Stimulated activated naive CD8-positive, alpha-beta T cell treated with anti-CD3 and anti-CD28 coated beads, Interleukin-15, amount 100 ng/mL, for 72 hours (primary cell): Measurements from ENCODE around the gene STAT6.
"Not testable (repeated sequence)": the region's sequence is repeated elsewhere in the genome, so short reads cannot be mapped to it uniquely, and the experiment has no call there.

Experiments used
- ATAC-seq: fragments of 150-1000 bp; cut with Tn5 transposase; 2 replicates; pipeline ENCODE4 v1.10.0; 2021; ENCODE audit warnings: mild to moderate bottlenecking, moderate library complexity
- DNase-seq, 2 donors: peaks; one replicate each; pipeline ENCODE4 v3.0.0; 2021 to 2022
- H3K27ac Mint-ChIP-seq, 2 donors: one replicate each; pipeline ENCODE4 v1.8.0; 2022; ENCODE audit warnings: mild to moderate bottlenecking in 2 of 2, mixed read lengths in 2 of 2, moderate library complexity in 2 of 2
- H3K27me3 Mint-ChIP-seq: one replicate; pipeline ENCODE4 v1.8.0; 2022; ENCODE audit warnings: mixed read lengths
- H3K4me1 Mint-ChIP-seq: one replicate; pipeline ENCODE4 v1.8.0; 2022; ENCODE audit warnings: mild to moderate bottlenecking, mixed read lengths
- H3K4me3 Mint-ChIP-seq, 2 donors: one replicate each; pipeline ENCODE4 v1.8.0; 2022; ENCODE audit warnings: mild to moderate bottlenecking in 2 of 2, mixed read lengths in 2 of 2, moderate library complexity in 1 of 2
- H3K9me3 Mint-ChIP-seq, 2 donors: one replicate each; pipeline ENCODE4 v1.8.0; 2022; ENCODE audit warnings: mixed read lengths in 2 of 2

The STAT6 gene

GRCh38 chr12:57090924-57091637, 20.1 kb downstream of the STAT6 start:
- Mint-ChIP-seq H3K27me3 (no peaks in the 10 kb centered on the region), H3K4me3 (peak overlapping the region; percentile 68 to 93), H3K9me3 (no peaks in the 10 kb centered on the region), H3K27ac (no peak overlapping the region), H3K4me1 (peaks cover 72% of the 10 kb centered on the region)
- no peak for ATAC-seq
- DNase-seq = no peak

DNA sequence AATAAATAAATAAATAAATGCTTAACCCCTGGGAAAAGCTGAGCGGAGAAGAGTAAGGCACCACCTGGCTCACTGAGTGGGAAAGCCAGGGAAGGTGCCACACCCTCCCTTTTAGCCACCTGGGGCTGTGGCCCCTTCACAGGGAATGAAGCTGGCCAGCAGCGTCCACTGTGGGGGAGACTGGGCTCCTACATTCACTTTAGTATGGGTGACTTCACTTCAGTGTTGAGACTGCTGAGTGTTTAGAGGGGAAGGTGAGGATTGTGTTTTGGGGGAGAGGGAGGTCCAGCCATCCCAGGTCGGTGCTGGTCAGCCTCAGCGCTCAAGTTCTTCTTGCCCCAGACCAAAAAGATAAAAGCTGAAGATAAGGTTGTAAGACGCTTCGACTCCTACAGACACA, 20.7 kb downstream of the STAT6 start:
- ATAC-seq = no peak
- no peak for DNase-seq
- Mint-ChIP-seq H3K9me3 (no peaks in the 10 kb centered on the region), H3K27me3 (no peaks in the 10 kb centered on the region), H3K27ac (no peak overlapping the region), H3K4me1 (peaks cover 72% of the 10 kb centered on the region), H3K4me3 (peak overlapping the region; percentile 68 to 93)

DNA sequence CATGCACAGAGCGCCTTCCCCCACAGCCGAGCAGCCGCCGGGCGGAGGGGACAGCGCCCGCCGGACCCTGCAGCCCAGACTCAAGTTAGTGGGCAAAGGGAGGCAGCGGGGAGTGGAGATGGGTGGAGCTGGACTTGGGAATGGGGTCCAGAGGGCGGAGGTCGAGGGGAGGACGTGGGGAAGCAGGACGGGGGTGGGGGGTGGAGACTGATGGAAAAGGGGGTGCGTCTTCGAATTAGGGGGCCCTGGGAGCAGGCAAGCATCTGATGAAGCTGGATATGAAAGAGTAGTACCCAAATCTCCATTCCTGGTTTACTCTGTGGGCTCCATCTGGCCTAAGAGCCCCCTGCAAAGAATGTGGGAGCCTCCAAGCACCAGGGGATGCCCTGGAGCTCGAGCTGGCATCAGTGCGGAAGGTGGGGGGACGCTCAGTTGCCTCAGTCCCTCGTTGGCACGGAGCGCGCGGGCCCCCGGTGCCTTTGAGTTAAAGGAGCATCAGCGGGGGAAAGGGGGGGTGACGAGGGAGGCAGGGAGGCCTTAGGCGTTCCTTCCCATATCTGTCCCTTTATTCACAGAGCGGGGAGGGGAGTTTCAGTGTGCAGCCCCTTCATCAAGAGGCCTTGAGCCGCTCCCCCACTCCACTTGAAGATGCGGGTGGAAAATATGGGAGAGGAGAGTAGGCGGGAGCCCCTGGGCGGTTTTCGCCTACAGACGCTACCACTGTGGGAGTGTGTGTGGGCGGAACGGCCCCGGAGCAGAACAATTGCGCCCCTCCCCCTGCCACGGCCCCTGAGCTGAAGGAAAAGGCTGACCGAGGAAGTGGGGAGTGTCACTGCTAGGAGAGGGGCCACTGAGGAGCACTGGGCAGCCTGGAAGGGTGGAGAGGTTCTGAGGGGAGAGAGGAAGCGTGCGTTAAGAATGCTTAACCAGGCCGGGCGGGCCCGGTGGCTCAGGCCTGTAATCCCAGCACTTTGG, 21.6 kb downstream of the STAT6 start:
- ATAC-seq (no peak), DNase-seq (peak; percentile 47 to 56)
- H3K27me3 Mint-ChIP-seq = no peaks in the 10 kb centered on the region
- H3K4me3 Mint-ChIP-seq = peak overlapping the region; percentile 95 to 99
- peak overlapping the region; percentile 92 to 94 for H3K27ac Mint-ChIP-seq
- H3K9me3 Mint-ChIP-seq = no peaks in the 10 kb centered on the region
- peaks cover 72% of the 10 kb centered on the region for H3K4me1 Mint-ChIP-seq

- H3K27ac Mint-ChIP-seq = peak within 1 kb of the TSS; percentile 97 to 98
- peak within 1 kb of the TSS; percentile 98 to 99 for H3K4me3 Mint-ChIP-seq
- H3K27me3 Mint-ChIP-seq = no peaks in the 10 kb centered on the region
- DNase-seq = peak; percentile 90 to 94
- H3K4me1 Mint-ChIP-seq = peaks cover 68% of the 10 kb centered on the region
- peak; percentile 66 for ATAC-seq
- H3K9me3 Mint-ChIP-seq = no peaks in the 10 kb centered on the region
Measured at GRCh38 chr12:57088354-57089270, 22.6 kb downstream of the STAT6 start, which contains the start of gene NAB2. NAB2 (plus strand) TSS chr12:57089114; CDS start chr12:57089272, 158 bp downstream.

- Mint-ChIP-seq H3K27ac (peak overlapping the region; percentile 97 to 98), H3K4me3 (peak overlapping the region; percentile 98 to 99), H3K27me3 (no peaks in the 10 kb centered on the region), H3K4me1 (peaks cover 60% of the 10 kb centered on the region), H3K9me3 (no peaks in the 10 kb centered on the region)
- ATAC-seq (peak; percentile 68), DNase-seq (peak; percentile 90 to 92)
Measured at GRCh38 chr12:57087691-57088353, 23.3 kb downstream of the STAT6 start.

DNA sequence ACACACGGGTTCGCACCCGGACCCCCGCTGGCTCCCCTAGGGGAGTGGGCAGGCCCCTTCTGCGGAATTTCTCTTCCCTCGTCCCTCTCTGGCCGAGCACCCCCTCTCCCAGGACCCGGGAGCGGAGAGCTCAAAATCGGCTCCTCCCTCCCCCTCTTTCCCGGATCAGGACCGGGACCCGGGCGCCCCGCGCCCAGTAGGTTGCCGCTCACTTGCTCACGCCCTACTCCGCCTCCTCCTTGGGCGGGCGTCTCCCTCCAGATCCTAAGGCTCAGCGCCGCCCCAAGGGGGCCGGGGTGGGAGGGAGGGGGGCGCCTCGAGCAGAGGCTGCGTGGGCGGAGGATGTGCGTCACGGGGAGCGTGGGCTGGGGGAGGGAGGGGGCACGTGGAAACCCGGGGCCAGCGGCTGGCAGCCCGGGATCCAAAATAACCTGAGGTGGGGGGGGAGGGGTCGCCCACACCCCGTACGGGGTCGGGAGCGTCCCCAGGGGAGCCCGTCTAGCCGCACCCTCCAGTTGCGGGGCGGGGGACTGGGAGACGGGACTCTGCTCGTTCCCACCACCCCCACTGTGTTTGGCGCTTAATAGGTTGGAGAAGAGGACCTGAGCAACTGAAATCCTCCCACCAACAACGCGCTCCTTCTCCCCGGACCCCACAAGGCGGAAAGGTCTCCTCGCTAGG, 24.0 kb downstream of the STAT6 start:
- ATAC-seq (peak; percentile 57), DNase-seq (peak; percentile 90)
- no peaks in the 10 kb centered on the region for H3K27me3 Mint-ChIP-seq
- peak overlapping the region; percentile 98 for H3K27ac Mint-ChIP-seq
- H3K9me3 Mint-ChIP-seq = no peaks in the 10 kb centered on the region
- H3K4me3 Mint-ChIP-seq = peak overlapping the region; percentile 98 to 99
- H3K4me1 Mint-ChIP-seq = peaks cover 54% of the 10 kb centered on the region

DNA sequence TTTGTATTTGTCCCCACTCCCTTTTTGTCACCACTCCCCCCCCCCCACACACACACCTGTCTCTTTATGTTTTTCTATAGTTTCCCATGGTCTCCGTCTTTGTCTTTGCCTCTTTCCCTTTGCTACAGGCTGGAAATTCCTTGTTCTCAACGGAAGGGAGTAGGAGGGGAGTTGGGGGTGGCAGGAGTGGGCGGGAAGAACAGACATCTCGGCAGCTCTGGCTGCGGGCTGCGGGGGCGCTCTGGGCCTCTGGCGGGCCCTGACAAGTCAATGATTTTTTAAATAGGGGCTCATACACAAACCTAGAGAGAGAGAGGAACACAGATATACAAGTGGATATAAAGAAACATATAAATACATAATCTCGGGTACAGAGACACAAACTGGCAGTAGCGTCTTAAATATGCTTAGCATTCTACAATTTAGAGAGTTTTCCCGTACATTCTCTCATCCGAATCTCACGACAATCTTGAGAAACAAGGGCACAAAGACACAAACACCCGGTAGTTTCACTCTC, 24.6 kb downstream of the STAT6 start:
- no peaks in the 10 kb centered on the region for H3K9me3 Mint-ChIP-seq
- no peaks in the 10 kb centered on the region for H3K27me3 Mint-ChIP-seq
- ATAC-seq (no peak), DNase-seq (peak; percentile 38 to 49)
- peak overlapping the region; percentile 98 to 99 for H3K4me3 Mint-ChIP-seq
- peaks cover 48% of the 10 kb centered on the region for H3K4me1 Mint-ChIP-seq
- H3K27ac Mint-ChIP-seq = peak overlapping the region; percentile 98

GRCh38 chr12:57085999-57086492, 25.1 kb downstream of the STAT6 start:
- Mint-ChIP-seq H3K27ac (peak overlapping the region; percentile 98), H3K9me3 (no peaks in the 10 kb centered on the region), H3K27me3 (no peaks in the 10 kb centered on the region), H3K4me1 (peaks cover 44% of the 10 kb centered on the region), H3K4me3 (peak overlapping the region; percentile 98 to 99)
- ATAC-seq (no peak), DNase-seq (peak; percentile 38 to 44)

DNA sequence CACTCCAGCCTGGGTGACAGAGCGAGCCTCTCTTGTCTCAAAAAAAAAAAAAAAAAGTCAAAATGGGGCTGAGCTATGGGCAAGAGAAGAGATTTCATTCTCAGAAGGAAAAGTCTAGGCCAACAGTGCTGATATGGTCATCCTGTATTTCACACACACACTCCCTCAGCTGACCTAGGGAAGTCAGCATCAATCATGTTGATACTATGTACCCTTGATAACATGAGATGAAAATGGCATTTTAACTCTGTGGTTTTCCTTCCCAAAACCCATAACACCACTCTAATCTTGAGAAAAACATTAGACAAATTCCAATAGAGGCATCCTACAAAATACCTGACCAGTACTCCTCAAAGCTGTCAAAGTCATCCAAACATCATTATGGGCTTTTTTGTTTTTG, 30.3 kb downstream of the STAT6 start:
- Mint-ChIP-seq H3K4me1 (peaks cover 55% of the 10 kb centered on the region), H3K9me3 (no peaks in the 10 kb centered on the region), H3K27me3 (no peaks in the 10 kb centered on the region), H3K4me3 (no peak overlapping the region), H3K27ac (no peak overlapping the region)
- ATAC-seq = no peak
- no peak for DNase-seq

- H3K27me3 Mint-ChIP-seq = no peaks in the 10 kb centered on the region
- DNase-seq (no peak), ATAC-seq (no peak)
- H3K4me3 Mint-ChIP-seq = peak overlapping the region in 1 of 2 donors; percentile 32
- H3K4me1 Mint-ChIP-seq = peaks cover 47% of the 10 kb centered on the region
- H3K27ac Mint-ChIP-seq = peak overlapping the region in 1 of 2 donors; percentile 80
- no peaks in the 10 kb centered on the region for H3K9me3 Mint-ChIP-seq
Measured at GRCh38 chr12:57079821-57080220, 31.3 kb downstream of the STAT6 start.

GRCh38 chr12:57078519-57079404, 32.4 kb downstream of the STAT6 start, which contains the start of gene NEMP1:
NEMP1 (minus strand) TSS chr12:57078791; CDS start chr12:57078745, 46 bp downstream.
- ATAC-seq (peak; percentile 97), DNase-seq (peak; percentile 94 to 98)
- H3K9me3 Mint-ChIP-seq = no peaks in the 10 kb centered on the region
- no peaks in the 10 kb centered on the region for H3K27me3 Mint-ChIP-seq
- peaks cover 48% of the 10 kb centered on the region for H3K4me1 Mint-ChIP-seq
- peak within 1 kb of the TSS; percentile 99 to 100 for H3K27ac Mint-ChIP-seq
- peak within 1 kb of the TSS; percentile 100 for H3K4me3 Mint-ChIP-seq

DNA sequence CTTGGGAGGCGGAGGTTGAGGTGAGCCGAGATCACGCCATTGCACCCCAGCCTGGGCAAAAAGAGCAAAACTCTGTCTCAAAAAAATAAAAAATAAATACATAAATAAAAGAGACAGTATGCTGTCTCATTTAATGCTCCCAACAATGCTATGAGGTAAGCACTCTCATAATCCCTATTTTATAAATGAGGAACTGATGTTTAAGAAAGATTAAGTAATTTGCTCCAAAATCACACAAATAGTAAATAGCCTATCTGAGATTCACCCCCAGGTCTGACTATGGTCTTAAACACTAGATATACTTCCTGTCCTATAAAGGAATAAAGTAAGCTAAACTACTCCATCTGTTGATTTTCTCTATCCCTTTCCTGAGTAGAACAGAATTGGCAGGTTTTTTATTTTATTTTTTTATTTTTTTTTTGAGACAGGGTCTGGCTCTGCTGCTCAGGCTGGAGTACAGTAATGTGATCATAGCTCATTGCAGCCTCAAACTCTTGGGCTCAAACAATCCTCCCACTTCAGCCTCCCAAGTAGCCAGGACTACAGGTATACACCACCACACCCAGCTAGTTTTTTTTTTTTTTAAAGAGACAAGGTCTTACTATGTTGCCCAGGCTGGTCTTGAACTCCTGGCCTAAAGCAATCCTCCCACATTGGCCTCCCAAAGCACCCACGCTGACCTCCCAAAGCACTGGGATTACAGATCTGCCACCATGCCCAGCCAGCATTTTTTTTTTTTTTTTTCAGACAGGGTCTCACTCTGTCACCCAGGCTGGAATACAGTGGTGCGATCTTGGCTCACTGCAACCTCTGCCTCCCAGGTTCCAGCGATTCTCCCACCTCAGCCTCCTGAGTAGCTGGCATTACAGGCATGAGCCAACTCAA, 37.4 kb downstream of the STAT6 start:
- ATAC-seq, H3K27me3 Mint-ChIP-seq, H3K4me3 Mint-ChIP-seq, DNase-seq, H3K9me3 Mint-ChIP-seq, H3K27ac Mint-ChIP-seq: not testable (repeated sequence)
- H3K4me1 Mint-ChIP-seq = peaks cover 69% of the 10 kb centered on the region
